ENCODE measurements around the gene HSF2. TPM values are rescaled to one million over a fixed set of nuclear protein-coding genes. Genes with fewer than 3 reads are reported as not detected.

Gene HSF2, protein sequence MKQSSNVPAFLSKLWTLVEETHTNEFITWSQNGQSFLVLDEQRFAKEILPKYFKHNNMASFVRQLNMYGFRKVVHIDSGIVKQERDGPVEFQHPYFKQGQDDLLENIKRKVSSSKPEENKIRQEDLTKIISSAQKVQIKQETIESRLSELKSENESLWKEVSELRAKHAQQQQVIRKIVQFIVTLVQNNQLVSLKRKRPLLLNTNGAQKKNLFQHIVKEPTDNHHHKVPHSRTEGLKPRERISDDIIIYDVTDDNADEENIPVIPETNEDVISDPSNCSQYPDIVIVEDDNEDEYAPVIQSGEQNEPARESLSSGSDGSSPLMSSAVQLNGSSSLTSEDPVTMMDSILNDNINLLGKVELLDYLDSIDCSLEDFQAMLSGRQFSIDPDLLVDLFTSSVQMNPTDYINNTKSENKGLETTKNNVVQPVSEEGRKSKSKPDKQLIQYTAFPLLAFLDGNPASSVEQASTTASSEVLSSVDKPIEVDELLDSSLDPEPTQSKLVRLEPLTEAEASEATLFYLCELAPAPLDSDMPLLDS
- total RNA-seq (2014; rRNA removed; shearing (Covaris generic); ENCODE audit: low replicate concordance): 13.3 and 15.6 TPM in 2 replicates

DNA sequence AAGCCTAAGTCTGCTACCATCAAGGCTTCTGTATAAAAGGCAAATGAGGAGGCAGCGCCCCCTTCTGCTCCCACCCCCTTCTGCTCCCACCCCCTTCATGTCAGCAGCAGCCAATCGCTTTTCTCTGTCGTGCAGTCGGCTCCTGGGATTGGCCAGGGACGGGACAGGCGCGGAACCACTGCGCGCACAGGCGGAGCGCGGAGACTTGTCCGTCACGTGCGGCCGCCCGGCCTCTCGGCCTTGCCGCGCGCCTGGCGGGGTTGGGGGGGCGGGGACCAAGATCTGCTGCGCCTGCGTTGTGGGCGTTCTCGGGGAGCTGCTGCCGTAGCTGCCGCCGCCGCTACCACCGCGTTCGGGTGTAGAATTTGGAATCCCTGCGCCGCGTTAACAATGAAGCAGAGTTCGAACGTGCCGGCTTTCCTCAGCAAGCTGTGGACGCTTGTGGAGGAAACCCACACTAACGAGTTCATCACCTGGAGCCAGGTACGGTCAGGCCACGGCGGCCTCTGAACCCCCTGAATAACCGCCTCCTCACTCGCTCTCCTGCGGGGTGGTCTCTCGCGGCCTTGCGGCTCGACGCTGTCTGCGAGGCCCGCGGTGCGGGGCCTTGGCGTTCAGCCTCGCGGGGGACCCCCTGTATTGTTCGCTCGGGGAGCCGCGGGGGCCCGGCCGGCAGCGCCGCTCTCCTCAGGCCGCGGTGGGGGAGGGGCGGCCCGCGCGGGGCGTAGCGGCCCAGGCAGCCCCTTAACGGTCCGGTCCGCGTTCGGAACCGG, at the start of gene HSF2:
HSF2 (plus strand) TSS at position 305 of the 773 bp plus-strand sequence; CDS start at position 391, 86 bp downstream.
- H3K9me3 ChIP-seq: no peaks in the 10 kb centered on the region
- peak within 1 kb of the TSS; percentile 98 for H3K4me3 ChIP-seq
- no peaks in the 10 kb centered on the region; the same call in none of the 2 replicates for H3K36me3 ChIP-seq
- no peaks in the 10 kb centered on the region; the same call in 1 of the 2 replicates for H3K27me3 ChIP-seq
- peak; percentile 97 for DNase-seq

DNA sequence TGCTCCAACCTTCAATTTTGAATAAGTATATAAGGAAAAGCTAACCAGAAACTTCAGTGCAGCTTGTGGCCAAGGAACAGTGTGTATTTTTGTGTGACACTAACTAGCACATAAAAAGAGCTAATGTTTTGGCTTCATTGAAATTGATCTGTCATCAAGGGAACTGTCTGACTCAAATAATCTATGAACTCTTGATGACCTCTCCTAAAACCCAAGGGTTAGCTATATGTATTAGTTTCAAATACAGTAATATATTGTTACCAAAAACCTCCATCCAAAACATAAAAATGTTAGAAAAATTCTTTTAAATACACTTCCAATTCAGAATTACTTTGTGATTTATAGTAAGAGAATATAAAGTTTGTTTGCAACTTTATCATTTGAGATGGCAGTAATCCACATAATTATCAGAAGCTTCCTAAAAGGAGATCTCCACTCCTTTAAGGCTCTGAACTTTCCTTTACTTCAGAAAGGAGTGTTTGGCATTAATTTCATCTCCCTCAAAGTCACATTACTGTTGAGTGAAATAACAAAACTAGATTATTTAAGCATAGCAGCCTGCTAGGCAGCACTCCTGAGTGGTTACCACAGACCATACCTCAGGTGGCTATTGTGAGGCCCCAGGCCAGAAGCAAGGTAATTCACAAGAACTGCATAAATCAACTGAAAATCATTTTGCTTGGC, 46.3 kb upstream of the HSF2 start:
- H3K27me3 ChIP-seq: no peaks in the 10 kb centered on the region
- H3K36me3 ChIP-seq: no peaks in the 10 kb centered on the region
- DNase-seq: no peak
- no peak overlapping the region for H3K4me3 ChIP-seq
- no peaks in the 10 kb centered on the region for H3K9me3 ChIP-seq

DNA sequence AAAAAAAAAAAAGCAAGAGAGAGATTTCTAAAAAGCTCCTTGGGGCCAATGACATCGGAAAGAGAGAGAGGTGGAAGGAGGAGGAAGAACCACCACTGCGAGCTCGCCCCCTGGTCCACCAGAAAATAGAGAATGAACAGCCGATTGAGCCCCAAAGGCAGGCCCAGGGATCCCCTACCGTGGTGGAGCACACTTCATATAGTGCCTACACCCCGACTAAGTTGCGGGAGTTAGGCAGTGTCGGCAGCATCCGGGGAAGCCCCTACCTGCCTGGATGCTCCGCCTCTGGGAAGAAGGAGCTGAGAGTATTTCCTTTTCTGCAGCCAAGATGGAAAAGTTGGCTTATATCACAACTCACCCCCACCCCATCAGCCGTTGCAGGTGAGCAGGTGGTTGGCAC, 38.6 kb upstream of the HSF2 start:
- no peaks in the 10 kb centered on the region for H3K9me3 ChIP-seq
- no peak overlapping the region for H3K4me3 ChIP-seq
- no peaks in the 10 kb centered on the region for H3K27me3 ChIP-seq
- DNase-seq: no peak
- H3K36me3 ChIP-seq: no peaks in the 10 kb centered on the region

DNA sequence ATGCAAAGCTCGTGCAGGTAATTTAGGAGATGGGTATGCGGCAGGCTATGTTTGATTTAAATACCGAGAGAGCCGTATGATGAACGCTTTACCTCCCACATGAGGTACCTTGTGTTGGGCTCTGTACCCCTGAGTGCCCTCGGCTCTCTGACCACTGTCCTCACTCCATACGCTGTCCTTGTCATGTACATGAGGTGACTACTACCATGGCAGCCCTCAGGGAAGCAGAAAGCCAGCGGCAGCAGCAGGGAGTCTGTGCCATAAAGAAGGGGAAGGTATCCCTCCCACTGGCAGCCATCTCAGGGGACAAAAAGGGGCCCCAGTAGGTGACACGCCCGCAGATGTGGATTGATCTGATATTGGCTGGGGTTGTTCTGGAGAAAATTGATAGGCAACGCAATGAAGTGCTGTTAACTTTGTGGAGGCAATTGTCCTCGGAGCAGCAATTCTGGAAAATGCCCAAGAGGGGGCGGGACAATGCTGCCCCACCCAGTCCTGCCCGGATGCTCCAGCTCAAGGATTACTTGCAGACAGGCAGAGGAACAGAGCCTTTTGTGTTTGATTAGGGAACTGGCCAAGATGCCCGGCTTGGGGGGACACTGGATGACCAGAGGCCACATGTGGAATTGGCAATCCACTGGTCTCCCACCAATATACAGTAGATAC, 38.0 kb upstream of the HSF2 start:
- no peaks in the 10 kb centered on the region for H3K27me3 ChIP-seq
- H3K9me3 ChIP-seq: no peaks in the 10 kb centered on the region
- H3K36me3 ChIP-seq: no peaks in the 10 kb centered on the region
- H3K4me3 ChIP-seq: no peak overlapping the region
- no peak for DNase-seq

DNA sequence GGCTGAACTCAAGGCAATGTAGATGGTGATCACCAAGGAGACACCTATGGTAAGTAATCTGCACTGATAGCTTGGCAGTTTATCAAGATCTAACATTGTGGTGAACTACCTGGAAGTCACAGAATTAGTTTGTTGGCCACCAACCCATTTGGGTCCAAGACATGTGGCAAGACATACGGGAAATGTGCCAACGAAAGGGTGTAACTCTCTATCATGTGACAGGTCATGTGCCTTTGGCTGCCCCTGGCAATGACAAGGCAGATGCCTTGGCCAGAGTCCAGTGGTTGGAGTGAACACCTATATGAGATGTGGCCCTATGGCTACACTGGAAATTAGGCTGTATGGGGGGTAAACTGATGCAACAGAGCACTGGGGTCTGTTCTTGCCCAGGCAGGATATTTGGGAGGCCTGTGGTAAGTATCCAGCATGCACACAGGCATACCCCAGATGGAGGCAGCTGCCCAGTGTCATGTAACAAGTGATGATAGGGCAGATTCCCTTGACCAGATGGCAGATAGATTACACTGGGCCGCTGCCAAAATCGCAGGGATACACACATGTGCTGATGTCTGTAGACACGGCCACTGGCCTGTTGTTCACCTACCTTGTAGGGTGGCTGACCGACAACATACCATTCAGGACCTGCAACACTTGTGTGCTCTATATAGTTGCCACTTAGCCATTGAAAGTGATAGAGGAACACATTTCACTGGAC, 35.5 kb upstream of the HSF2 start:
- Histone ChIP-seq H3K36me3 (no peaks in the 10 kb centered on the region), H3K4me3 (no peak overlapping the region), H3K9me3 (no peaks in the 10 kb centered on the region), H3K27me3 (no peaks in the 10 kb centered on the region)
- no peak for DNase-seq

DNA sequence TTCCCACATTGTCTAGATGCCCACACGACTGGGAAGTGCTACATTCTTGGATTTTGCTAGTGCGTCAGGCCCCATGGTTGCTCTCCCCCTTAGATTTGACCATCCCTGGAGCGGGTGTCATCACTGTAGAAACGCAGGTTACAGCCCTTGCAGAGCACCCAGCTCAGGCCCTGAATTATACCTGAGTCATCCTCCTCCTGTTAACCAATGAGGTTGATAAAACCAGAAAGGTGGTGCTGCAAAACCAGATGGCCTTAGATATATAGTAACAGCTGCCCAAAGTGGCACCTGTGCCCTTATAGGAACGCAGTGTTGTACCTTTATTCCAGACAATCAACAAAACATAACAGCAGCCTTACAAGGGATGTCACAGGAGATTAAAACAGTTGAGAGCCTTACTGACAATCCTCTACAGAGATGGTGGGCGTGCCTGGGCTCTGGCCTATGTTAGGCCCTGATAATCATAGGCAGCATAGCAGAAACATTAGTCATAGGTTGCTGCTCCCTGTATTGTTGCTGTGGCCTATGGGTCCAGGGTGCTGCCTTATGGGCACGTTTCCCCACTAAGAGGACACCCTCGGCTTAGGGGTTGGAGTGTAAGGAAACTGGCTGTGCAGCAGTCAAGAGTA, 33.6 kb upstream of the HSF2 start:
- Histone ChIP-seq H3K9me3 (no peaks in the 10 kb centered on the region), H3K4me3 (no peak overlapping the region), H3K36me3 (no peaks in the 10 kb centered on the region), H3K27me3 (no peaks in the 10 kb centered on the region)
- no peak for DNase-seq

DNA sequence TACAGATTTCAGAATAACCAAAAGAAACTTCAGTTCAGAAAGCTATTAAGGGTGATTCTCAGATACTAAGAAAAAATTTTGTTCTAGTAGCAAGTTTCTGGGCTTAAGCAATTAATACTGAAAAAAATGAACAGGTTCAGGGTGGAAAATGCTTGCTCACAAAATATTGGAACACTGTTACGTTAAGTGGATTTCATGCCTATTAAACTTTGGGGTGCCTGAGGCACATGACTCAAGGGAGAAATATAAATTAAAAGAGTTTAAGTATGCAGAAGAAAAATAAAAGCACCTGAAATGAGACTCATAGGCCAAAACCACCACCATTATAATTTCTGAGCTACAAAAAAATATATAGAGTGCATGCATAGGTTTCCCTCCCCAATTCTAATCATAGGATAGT, 32.3 kb upstream of the HSF2 start:
- H3K27me3 ChIP-seq: no peaks in the 10 kb centered on the region
- no peak for DNase-seq
- H3K9me3 ChIP-seq: no peaks in the 10 kb centered on the region
- no peaks in the 10 kb centered on the region for H3K36me3 ChIP-seq
- H3K4me3 ChIP-seq: no peak overlapping the region

DNA sequence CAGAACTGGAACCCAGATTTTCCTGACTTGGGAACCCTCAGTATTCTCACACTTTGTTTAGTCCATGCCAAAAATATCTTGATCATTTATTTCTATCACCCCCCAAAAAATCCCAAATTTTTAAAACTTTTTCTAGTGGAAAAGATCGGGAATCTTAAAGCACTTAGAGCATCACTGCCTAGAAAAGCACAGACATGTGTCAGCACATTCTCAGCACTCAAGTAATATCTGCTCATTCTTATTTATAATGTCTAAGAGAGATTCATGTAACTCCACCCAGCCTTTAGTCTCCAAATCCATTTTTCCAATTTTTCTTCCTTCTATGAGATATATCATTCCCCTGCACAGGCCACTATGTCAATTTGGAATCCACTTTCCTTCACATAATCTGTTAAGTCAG, 29.9 kb upstream of the HSF2 start:
- Histone ChIP-seq H3K36me3 (no peaks in the 10 kb centered on the region), H3K9me3 (no peaks in the 10 kb centered on the region), H3K4me3 (no peak overlapping the region), H3K27me3 (no peaks in the 10 kb centered on the region)
- DNase-seq: no peak

DNA sequence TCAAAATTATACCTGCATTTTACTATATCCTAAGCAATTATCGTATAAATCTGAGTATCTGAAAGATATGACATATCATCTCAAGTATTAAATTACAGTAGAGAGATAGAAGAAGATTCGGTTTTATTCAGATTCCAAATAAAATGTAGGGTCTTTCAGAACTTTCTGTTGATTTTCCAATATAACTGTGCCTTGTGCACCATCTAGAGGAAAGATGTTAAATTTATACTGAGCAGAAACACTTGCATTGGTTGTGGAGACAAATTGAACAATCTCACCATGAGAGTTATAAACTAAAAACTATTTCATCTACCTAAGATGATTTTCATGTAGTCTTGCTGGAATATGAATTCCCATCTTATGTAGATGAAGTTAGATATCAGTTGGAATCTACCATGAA, 26.8 kb upstream of the HSF2 start:
- no peak for DNase-seq
- Histone ChIP-seq H3K27me3 (no peaks in the 10 kb centered on the region), H3K9me3 (no peaks in the 10 kb centered on the region), H3K4me3 (no peak overlapping the region), H3K36me3 (no peaks in the 10 kb centered on the region)

DNA sequence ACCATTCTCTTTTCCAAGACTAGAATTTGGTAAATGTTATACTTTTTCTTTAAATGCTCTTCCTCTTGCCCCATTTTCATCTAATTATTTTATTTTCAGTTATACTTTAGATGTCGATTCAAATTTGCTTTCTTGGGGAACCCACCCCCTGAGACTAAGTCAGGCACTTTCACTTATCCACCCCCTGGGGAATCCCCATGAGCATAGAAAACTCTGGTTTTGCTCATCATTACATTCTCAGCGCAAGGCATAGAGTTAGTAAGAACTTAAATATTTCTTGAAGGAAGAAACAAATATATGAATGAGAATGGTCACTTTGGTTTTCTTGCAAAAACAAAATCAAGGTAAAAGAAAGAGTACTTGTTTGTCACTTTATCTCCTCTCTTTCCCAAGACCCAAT, 25.1 kb upstream of the HSF2 start:
- no peak overlapping the region for H3K4me3 ChIP-seq
- DNase-seq: no peak
- H3K36me3 ChIP-seq: no peaks in the 10 kb centered on the region
- no peaks in the 10 kb centered on the region for H3K27me3 ChIP-seq
- no peaks in the 10 kb centered on the region for H3K9me3 ChIP-seq

DNA sequence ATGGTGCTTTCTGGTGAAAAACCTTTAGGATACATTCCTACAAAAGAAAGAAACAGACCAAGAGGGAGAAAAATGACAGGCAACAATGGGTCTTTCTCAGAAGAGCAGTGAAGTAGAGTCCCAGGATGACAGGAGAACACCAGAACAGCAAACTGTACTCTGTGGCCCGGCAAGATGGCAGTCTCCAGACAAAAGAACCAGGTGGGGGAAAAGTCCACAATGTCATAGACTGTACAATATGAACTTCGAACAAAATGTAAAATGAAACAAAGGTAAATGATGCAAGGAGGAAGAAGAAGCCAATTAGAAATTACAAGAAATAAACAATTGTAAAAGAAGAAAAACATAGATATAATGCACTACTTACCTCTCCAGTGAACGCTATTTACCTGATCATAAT, 23.2 kb upstream of the HSF2 start:
- Histone ChIP-seq H3K4me3 (no peak overlapping the region), H3K9me3 (no peaks in the 10 kb centered on the region), H3K36me3 (no peaks in the 10 kb centered on the region), H3K27me3 (no peaks in the 10 kb centered on the region)
- no peak for DNase-seq

DNA sequence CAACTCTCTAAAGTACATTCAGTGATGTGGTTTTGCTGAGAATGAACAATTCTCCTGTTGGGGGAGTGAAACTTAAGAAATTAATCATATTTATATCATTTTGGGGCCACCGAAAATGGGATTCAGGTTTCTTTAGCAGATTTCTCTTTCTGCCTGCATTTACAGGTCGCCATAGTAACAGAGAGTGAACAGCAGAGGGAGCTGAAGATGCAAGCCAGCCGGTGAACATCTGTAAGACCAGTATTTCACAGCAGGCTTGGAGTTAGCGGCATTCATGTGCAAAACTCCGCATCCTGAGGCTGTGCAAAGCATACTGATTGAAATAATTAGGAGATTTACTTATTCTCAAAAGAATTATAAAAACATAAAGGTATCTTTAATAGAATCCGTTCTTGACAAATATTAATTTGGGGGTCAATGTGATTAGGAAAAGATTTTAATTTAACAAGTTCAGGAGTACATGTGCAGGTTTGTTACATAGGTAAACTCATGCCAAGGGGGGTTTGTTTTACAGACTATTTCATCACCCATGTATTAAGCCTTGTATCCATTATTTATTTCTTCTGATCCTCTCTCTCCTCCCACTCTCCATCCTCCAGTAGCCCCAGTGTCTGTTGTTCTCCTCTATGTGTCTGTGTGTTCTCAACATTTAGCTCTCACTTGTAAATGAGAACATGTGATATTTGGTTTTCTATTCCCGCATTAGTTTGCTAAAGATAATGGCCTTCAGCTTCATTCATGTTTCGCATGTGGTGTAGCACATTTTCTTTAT, 17.8 kb upstream of the HSF2 start:
- DNase-seq: peak; percentile 45
- H3K36me3 ChIP-seq: no peaks in the 10 kb centered on the region
- H3K27me3 ChIP-seq: 0 out of 2 replicates have a peak, but pooled peaks cover 2% of the 10 kb centered on the region
- no peak overlapping the region for H3K4me3 ChIP-seq
- no peaks in the 10 kb centered on the region for H3K9me3 ChIP-seq

DNA sequence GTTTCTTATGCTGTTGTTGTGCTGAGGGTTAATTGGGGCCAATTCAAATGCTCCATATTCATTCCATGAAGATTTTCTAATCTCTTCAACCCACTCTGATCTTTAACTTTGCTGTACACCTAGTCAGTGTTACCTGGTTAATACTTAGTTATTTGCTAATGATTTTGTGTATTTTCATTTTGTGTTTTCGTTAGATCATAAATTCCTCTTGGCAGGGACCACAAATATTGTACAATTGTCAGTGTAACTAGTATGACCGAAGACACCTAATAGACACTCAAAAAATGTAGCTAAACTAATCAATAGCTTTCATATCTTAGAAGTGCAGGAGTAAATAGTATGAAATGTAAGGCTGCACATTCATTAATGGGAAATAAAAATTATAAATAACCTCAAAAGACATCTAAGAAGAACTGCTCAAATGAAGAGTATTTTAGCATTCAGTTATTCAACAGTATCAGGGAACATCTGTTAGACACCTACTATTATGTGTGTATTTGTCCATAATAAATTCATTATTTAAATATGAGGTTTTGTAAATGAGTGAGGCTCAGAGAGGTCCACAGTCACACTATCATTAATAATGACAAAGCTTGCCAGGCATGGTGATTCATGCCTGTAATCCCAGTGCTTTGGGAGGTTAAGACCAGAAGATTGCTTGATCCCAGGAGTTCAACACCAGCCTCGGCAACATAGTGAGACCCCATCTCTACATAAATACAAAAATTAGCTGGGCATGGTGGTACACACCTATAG, 13.4 kb upstream of the HSF2 start:
- 0 out of 2 replicates have a peak, but pooled peaks cover 2% of the 10 kb centered on the region for H3K27me3 ChIP-seq
- no peaks in the 10 kb centered on the region for H3K9me3 ChIP-seq
- H3K4me3 ChIP-seq: no peak overlapping the region
- H3K36me3 ChIP-seq: no peaks in the 10 kb centered on the region
- no peak for DNase-seq

DNA sequence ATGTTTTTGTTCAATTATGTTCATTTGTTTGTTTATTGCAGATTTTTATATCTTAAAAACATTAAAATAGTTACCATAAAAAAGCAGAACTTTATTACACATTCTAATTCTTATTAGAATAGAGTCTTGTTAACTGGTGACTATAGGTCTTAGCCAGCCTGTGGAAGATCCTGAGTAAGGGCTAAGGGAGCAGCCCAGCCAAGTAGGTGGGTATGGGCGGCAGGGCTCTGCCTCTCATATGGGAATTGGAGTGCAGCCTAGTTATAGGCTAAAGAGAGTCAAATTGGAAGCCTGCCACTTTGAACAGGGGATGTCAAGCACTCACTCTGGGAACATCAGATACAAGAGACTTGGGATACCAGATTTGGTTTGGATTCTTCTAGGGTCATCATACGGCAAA, 10.5 kb upstream of the HSF2 start:
- H3K27me3 ChIP-seq: no peaks in the 10 kb centered on the region
- DNase-seq: no peak
- H3K4me3 ChIP-seq: no peak overlapping the region
- no peaks in the 10 kb centered on the region for H3K9me3 ChIP-seq
- no peaks in the 10 kb centered on the region for H3K36me3 ChIP-seq

Measured in MG63 (cell line).